COLO668 (cell line): ENCODE measurements around the gene CELSR1.
"Not testable (repeated sequence)": the region's sequence is repeated elsewhere in the genome, so short reads cannot be mapped to it uniquely, and the experiment has no call there.

ENCODE experiments used
- DNase-seq: peaks from one replicate; lab custom pipeline; 2025; ENCODE audit not compliant: unreplicated experiment; lab: John Stamatoyannopoulos, UW

The CELSR1 gene

DNA sequence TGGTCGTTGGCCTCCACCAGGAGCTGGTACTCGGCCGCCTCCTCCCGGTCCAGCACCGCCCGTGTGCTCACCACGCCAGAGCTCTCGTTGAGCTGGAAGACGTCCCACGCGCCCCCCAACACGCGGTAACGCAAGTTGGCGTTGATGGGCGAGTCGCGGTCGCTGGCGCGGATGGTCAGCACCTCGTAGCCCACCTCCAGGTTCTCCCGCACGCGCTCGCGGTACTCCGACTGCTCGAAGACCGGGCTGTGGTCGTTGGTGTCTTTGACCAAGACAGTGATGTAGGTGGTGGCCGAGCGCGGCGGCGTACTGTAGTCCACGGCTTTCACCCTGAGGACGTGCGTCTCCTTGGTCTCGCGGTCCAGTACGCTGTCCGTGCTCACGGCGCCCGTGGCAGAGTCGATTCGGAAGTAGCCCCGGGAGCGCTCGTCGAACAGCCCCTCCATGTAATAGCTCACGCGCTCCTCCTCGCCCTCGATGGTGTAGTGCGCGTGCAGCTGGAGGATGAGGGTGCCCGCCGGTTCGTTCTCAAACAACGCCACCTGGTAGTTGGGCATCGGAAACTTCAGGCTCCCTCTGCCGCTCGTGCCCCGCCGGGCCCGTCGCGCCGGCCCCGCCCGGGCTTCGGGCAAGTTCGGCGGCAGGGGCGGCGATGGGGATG is 1.4 kb downstream of the CELSR1 start:
- peak; percentile 56 for DNase-seq

DNA sequence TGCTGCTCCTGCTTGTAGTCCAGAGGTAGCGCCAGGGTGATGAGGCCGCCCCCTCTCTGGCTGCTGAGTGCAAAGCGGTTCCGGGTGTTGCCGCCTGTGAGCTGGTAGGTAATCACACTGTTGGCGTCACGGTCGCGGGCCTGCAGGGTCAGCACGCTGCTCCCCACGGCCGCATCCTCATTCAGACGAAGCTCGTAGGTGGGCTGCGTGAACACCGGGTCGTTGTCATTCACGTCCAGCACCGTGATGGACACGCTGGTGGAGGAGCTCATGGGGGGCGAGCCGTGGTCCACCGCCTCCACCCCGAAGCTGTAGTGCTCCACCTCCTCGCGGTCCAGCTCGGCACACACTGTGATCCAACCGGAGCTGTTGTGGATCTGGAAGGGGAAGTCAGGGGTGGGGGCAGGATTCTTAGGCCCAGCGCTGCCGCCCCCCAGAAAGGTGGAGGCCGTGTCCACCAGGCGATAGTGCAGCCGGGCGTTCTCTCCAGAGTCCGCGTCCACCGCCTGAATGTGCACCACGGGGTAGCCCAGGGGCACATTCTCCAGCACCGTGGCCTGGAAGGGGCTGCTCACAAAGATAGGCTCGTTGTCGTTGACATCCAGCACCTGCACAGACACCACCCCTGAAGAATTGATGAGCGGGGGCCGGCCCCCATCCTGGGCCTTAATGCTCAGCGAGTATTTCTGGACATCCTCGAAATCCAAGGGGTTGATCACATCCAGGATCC is 2.4 kb downstream of the CELSR1 start:
- no peak for DNase-seq

DNA sequence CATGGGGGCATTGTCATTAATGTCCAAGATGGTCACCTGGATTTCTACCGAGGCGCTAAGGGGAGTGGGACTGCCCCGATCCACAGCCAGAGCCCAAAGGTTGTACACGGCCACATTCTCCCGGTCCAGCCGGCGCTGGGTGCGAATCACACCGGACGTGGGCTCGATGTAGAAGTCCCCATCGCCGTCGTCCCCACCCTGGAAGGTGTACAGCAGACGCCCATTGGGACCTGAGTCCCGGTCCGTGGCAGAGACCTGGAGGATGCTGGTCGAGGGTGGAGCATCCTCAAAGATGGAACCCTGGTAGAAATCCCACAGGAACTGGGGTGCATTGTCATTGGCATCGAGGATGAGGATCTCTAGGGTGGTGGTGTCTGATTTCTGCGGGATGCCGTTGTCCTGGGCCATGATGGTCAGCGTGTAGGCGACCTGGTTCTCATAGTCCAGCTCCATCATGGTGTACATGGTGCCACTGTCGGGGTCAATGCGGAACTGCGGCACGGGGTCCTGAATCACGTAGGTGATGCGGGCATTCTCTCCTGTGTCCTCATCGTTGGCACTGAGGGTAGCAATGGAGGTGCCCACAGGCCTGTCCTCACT is 3.1 kb downstream of the CELSR1 start:
- no peak for DNase-seq

DNA sequence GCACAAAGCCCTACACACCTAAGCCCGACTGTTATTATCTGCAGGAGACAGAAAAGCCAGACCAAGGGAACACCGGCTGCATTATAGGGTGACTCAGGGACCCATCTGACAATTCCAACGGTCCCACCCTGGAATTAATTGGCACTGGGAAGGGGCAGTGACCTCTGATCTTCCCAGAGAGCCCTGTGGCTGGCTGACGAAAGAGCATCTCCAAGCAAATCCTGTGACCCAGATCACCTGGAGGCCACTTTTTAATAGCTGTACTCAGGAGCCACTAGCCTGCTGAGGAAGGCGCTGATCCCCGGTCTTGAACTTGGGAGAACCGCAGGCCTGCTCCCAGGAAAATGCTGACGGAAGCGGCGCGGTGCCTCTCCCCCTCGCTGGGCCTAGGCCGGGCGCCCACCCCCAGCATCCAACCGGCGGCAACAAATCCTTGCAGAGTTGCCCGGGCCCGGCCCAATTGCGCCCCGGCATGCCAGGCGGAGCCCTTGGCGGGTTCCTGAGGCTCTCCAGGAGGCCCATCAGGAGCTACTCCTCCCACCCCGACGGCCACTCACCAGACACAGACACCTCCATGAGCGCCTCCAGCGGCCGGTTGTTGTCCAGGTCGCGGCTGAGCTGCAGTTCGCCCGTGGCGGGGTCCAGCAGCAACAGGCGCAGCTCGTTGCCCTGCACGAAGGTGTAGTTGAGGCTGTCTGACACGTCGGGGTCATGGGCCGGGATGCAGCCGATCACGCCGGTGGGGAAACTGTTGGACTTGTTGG is 4.2 kb downstream of the CELSR1 start:
- no peak for DNase-seq

DNA sequence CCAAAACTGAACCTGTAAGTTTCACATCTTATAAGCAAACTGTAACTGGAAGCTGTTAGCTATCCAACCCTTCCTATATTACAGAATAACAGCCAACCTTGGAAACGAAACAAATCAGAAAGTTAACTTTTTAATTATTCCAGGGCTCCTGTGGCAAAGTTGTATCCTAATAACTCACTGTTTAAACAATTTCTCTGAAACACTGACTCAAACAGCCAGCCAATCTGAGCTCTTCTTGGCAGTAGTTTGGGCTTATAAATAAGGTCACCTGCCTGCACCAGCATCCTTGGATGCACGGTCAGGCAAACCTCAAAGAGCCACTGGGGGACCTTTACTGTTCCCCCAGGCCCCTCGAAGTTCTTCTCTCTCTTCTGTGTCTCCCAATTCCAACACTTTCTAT is 5.0 kb downstream of the CELSR1 start:
- no peak for DNase-seq

DNA sequence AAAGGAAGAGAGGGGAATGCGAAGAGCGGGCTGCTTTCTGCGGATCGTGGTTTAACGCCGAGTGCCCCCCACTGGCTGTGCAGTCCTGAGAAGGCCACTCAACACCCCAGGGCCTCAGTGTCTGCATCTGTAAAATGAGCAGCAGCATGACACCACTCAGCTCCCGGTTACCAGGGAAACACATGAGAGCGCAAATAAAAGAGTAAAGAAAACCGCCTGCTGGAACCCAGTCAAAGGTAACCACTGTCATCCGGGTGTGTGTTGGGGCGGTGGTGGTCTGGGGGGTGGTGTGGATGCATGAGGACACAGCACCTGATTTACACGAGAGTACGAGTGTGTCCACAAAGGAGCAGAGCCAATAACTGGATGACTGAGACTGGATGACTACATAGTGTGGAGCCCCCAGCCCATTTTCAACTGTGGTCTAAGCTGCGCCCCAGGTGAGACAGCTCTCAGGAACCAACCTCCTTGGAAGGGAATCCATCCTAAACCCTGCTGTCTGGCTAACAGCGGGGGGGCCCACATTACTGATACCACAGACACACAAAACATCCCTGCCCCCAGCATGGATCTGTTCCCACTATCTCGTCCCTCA is 5.7 kb downstream of the CELSR1 start:
- no peak for DNase-seq

DNA sequence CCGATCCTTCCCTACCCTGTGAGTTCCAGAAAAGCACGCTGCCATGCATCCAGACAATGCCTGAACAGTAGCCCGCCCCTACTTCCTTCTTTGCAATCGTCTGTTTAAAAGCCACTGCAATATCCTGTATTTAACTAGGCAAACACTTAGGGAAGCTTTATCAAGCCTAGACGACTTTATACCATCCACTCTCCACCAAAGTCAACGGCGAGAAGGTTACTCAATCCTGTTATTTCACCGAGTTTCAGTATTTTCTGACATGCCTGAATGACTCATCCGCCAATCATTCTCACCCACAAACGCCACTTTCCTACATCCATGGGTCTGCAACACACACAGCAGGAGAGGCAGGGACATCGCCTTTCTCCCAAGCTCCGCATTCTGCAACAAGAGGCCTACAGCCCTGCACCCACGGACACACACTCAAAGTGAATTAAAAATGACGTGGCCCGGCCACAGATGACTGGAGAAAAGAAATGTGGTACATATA is 9.3 kb downstream of the CELSR1 start:
- peak; percentile 33 for DNase-seq

DNA sequence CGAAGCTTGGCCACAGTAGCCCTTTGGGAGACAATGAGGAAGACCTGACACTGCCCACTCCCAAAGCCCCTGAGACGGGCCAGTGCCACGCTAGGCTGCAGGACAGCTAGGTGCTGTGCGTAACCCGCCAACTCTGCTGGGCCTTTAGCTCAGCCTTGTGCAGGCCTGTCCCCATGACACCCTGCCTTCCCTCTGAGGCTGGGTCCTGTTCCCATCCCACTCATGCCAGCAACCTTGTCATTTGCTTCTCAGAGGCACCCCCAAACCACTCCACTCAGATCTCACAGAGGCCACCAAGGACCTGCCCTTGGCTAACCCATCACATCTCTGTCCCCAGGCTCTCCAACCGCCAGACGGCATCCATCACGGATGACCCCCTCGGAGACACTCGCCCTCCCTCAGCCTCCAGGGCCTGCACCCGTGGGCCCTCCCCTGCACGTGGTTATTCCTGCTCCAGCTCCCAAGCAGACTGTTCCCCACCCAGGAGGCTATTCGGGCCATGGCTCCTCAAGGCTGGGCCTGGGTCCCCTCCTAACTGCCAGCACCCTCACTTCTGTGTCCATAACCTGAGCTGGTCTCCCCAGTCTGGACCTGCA is 11.1 kb downstream of the CELSR1 start:
- no peak for DNase-seq

DNA sequence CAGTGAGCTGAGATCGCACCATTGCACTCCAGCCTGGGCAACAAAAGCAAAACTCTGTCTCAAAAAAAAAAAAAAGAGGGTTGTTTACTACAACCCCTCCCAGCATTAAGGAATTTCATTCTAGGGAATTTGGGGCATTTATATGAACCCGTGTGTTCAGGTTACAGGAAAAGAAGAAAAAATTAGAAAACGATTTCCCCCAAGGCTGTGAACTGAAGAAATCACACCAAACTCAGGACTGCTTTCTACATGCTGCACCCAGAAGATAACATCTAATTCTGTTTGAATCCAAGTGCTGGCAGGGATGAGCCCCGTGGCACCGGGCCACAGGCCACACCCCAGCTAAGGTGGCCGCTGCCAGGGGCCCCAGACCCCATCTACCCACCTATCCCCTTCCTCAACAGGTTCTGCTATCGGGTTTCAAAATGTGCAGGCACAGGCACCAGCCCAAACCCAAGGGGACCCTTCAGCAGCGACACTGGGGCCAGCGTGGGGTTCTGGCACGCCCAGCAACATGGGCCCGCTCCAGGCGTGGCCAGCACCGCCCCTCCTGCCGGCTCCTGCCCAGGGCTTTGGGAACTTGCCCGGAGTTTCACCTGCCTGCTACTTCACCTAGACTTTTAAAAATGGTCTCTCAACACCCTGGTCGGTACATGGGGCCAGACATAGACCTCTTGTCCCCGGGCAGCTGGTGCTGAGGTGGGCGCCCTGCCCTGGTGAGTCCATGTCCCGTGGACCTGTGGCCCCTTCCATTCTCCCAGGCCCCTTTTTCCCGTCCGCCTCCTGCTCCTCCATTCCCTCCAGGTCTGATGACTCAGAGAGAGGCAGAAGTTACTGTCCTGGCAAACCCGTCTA is 11.8 kb downstream of the CELSR1 start:
- no peak for DNase-seq

DNA sequence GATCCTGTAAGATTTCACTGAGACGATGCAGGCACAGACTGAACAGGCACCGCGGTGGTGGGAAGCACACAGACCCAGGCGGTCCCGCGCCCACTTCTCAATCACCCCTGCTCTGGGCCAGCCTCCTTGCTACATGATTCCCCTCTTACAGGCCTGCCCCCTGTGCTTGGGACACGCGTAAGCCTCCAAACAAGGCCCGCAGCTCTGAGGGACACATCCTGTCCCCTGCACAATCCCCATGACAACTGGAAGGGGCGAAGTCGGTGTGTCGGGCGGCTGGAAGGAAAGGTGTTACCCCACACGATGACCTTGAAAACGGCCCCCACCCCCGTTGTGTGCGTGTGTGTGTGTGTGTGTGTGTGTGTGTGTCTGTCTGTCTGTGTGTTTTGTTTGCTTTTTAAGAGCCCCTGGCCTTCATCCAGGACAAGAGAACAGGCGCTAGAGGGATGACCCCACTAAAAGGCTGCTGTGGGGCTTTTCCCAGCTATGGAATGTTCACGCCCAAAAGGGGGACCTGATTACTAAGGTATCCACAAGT is 13.1 kb downstream of the CELSR1 start:
- no peak for DNase-seq

DNA sequence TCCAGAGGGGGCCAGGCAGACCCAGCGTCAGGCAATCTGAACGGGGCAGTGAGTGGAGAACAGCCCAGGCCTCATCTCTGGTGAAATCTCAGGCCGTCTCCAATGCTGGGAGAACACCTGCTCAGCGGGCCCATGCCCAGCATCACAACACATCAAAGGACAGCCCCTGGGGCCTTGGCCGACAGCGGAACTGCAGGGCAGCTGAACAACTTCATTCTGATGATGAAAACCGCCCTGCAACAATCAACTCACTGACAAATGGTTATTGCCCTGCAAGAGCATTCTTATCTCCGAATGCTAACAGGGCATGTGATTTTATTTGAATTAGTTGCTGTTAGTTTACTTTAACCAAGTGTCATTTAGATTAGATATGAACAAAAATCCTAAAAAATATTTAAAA is 14.6 kb downstream of the CELSR1 start:
- peak; percentile 51 for DNase-seq

DNA sequence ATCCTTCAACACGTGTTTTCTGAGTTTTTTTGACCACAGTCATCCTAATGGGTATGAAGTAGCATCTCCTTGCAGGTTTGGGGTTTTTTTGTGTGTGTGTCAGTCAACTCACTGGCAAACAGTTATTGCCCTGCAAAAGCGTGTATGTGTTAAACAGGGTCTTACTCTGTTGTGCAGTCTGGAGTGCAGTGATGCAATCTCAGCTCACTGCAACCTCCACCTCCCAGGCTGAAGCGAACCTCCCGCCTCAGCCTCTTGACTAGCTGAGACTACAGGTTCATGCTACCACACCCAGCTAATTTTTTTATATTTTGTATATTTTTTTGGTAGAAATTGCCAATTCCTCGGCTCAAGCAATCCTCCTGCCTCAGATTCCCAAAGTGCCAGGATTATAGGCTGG is 15.4 kb downstream of the CELSR1 start:
- no peak for DNase-seq

DNA sequence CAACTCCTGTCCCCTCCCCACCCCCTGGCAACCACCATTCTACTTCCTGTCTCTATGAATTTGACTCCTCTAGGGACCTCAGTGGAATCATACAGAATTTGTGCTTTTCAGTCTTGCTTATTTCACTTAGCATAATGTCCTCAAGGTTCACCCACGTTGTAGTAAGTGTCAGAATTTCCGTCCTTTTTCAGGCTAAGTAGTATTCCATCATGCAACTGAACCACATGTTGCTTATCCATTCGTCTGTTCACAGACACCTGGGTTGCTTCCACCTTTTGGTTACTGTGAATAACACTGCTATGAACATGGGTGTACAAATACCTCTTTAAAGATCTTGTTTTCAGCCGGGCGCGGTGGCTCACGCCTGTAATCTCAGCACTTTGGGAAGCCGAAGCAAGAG is 16.5 kb downstream of the CELSR1 start:
- DNase-seq: no peak

DNA sequence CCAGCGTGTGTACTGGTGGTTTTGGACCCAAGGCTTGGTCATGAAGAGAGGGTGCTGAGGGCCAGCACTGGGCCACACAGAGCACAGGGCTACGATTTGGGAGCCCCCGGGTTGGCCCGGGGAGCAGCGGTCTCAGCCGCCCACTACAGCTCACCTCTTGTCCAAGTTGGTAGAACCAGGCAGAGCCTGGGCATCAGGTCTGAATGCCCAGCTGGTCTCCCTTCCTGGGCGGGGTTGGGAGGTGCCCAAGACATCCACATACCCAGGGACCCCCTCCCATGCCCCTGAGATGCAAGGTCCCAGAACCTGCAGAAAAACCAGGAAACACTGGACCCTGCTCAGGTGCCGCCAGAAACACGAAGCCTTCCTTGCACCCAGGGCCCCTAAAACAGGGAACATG is 18.0 kb downstream of the CELSR1 start:
- DNase-seq: no peak

DNA sequence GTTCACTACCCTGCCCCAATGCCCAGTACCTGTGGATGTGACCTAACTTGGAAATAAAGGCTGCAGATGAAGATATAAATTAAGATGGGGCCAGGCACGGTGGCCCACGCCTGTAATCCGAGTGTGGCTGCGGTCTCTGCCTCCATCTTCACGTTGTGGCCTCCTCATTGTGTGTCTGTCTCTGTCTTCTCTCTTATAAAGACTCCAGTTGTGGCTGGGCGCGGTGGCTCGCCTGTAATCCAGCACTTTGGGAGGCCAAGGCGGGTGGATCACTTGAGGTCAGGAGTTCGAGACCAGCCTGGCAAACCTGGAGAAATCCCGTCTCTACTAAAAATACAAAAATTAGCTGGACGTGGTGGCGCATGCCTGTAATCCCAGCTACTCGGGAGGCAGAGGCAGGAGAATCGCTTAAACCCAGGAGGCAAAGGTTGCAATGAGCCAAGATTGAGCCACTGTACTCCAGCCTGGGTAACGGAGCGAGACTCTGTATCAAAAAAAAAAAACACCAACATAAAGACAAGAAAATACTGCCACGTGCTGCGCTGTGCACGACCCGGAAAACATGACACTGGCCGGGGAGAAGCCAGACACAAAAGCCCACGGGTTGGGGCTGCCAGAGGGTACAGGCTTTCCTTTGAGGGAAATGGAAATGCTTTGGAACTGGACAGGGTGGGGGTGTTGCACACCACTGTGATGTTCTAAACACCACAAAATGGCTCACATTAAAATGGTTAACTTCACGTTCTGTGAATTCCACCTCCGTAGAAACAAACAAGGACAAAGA is 18.7 kb downstream of the CELSR1 start:
- no peak for DNase-seq

DNA sequence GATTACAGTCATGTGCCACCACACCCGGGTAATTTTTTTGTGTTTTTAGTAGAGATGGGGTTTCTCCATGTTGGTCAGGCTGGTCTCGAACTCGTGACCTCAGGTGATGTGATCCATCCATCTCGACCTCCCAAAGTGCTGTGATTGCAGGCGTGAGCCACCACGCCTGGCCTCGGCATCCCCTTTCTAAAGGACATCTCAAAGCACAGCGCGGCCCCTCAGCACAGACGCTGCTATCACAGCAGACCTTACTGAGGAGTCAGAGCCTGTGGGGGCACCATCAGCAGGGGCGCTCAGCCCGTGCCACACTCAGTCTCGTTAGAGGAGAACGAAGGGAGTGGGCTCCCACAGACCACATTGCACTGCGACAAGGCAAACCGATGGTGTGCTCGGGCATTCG is 19.4 kb downstream of the CELSR1 start:
- DNase-seq: no peak

DNA sequence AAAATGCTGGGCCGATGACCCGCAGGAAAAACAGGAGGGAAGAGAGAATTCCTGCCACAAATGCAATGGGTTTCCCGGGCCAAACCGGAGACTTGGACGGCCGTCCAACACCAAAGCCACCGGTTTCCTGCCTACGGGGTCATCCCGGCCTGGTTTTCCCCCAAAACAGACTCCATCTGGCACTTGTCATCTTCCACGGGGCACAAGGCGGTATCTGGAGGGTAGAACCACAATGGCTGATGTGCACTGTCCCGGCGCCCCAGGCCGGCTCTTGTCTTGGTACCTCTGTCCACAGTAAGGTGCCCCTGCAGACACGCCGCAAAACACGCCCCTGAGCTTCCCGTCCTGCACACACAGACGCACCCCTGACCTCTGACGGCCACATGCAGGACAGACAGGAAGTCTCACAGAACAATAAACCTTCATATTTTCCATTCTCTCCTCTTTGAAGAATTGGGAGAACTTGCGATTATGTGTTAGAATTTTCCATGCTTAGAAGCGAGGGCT is 20.1 kb downstream of the CELSR1 start:
- DNase-seq: no peak

DNA sequence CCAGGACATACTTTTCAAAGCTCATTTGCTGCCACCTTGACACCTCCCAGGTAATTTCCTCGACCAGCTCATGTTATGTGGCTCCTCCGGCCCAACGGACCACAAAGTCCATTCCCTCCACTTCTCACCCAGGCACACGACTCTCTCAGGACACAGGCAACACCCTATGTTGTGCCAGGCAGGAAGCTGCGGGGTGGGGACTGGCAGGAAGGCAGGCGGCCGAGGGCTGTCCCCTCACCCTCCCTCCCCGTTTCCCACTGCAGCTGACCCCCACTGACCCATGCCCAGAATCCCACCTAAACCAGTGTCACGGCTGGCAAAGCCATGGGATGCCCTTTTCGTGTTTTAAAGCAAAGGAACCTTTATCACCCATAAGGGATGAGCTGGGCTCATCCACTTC is 20.8 kb downstream of the CELSR1 start:
- no peak for DNase-seq

DNA sequence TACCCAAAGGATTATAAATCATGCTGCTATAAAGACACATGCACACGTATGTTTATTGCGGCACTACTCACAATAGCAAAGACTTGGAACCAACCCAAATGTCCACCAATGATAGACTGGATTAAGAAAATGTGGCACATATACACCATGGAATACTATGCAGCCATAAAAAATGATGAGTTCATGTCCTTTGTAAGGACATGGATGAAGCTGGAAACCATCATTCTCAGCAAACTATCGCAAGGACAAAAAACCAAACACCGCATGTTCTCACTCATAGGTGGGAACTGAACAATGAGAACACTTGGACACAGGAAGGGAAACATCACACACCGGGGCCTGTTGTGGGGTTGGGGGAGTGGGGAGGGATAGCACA is 21.3 kb downstream of the CELSR1 start:
- DNase-seq: not testable (repeated sequence)
